ENCODE results near the gene EML1. TPM values are rescaled to one million over a fixed set of nuclear protein-coding genes. Genes with fewer than 3 reads are reported as not detected.

The EML1 gene, protein sequence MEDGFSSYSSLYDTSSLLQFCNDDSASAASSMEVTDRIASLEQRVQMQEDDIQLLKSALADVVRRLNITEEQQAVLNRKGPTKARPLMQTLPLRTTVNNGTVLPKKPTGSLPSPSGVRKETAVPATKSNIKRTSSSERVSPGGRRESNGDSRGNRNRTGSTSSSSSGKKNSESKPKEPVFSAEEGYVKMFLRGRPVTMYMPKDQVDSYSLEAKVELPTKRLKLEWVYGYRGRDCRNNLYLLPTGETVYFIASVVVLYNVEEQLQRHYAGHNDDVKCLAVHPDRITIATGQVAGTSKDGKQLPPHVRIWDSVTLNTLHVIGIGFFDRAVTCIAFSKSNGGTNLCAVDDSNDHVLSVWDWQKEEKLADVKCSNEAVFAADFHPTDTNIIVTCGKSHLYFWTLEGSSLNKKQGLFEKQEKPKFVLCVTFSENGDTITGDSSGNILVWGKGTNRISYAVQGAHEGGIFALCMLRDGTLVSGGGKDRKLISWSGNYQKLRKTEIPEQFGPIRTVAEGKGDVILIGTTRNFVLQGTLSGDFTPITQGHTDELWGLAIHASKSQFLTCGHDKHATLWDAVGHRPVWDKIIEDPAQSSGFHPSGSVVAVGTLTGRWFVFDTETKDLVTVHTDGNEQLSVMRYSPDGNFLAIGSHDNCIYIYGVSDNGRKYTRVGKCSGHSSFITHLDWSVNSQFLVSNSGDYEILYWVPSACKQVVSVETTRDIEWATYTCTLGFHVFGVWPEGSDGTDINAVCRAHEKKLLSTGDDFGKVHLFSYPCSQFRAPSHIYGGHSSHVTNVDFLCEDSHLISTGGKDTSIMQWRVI
- total RNA-seq (10 to 100 TPM; 30.1 to 66.5 (median 43.5) TPM), polyA plus RNA-seq (10 to 100 TPM in 1 of 3 donors, 1 to 10 TPM in 2; 5.8 to 11.3 (median 6.7) TPM)
- long read RNA-seq, donor 1: 0 reads
- long read RNA-seq, donor 2, full-length matches to known transcripts: 2 of 2 reads
- long read RNA-seq, donor 2, partial matches to known transcripts: 0 of 2 reads
- long read RNA-seq, donor 2, other reads (novel, unspliced or antisense): 0 of 2 reads
- long read RNA-seq, donor 3, full-length matches to known transcripts: 1 of 1 reads
- long read RNA-seq, donor 3, partial matches to known transcripts: 0 of 1 reads
- long read RNA-seq, donor 3, other reads (novel, unspliced or antisense): 0 of 1 reads
- long read RNA-seq, donor 4: 0 reads
- long read RNA-seq, donor 5, full-length matches to known transcripts: 3 of 3 reads
- long read RNA-seq, donor 5, partial matches to known transcripts: 0 of 3 reads
- long read RNA-seq, donor 5, other reads (novel, unspliced or antisense): 0 of 3 reads
- long read RNA-seq, donor 6, full-length matches to known transcripts: 3 of 3 reads
- long read RNA-seq, donor 6, partial matches to known transcripts: 0 of 3 reads
- long read RNA-seq, donor 6, other reads (novel, unspliced or antisense): 0 of 3 reads
- long read RNA-seq, donor 7, full-length matches to known transcripts: 2 of 2 reads
- long read RNA-seq, donor 7, partial matches to known transcripts: 0 of 2 reads
- long read RNA-seq, donor 7, other reads (novel, unspliced or antisense): 0 of 2 reads
- long read RNA-seq, donor 8: 0 reads
- long read RNA-seq, donor 9, full-length matches to known transcripts: 1 of 1 reads
- long read RNA-seq, donor 9, partial matches to known transcripts: 0 of 1 reads
- long read RNA-seq, donor 9, other reads (novel, unspliced or antisense): 0 of 1 reads
- long read RNA-seq, donor 10, full-length matches to known transcripts: 1 of 1 reads
- long read RNA-seq, donor 10, partial matches to known transcripts: 0 of 1 reads
- long read RNA-seq, donor 10, other reads (novel, unspliced or antisense): 0 of 1 reads

DNA sequence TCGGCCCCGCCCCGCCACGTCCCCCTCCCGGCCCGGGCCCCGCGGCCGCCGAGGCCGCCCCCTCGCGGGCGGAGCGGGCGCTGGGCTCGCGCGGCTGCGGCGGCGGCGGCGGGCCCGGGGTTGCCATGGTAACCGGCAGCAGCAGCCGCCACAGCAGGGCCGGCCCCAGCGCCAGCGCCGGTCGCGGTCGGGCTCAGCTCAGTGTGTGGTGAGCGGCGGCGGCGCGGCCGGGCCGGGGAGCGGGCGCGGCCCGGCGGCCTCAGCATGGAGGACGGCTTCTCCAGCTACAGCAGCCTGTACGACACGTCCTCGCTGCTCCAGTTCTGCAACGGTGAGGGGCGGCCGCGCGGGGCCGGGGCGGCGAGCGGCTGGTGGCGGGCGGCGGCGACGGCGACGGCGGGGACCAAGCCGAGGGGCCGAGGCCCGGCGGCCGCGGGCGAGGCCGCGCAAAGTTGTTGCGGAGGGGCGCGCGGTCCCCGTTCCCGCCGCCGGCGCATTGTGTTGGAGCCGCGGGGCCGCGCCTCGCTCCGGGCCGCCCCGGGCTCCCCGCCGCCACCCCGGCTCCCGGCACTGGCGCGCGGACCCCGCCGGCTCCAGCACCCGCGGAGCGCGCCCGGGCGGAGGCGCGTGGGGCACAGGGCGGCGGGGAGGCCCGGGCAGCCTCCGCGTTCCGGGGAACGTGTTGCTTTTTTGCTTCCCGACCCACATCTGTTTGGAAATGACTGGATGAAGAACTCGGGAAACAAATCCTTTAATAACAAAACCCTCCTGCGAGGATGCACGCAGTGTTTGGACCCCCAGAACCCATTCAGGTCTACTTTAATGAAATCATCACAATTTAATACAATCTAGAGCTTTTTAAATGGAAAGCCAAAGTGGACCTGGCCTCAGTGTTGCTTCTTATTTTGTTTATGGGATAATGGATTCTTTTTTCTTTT lies at the start of gene EML1:
EML1 (plus strand) TSS at position 201 of the 938 bp plus-strand sequence; CDS start at position 265, 64 bp downstream.
- no peaks in the 10 kb centered on the region for H3K9me3 ChIP-seq
- H3K36me3 ChIP-seq: no peaks in the 10 kb centered on the region
- peak; percentile 83 to 96 for DNase-seq
- H3K4me1 ChIP-seq: peaks cover 12 to 60% (median 40%) of the 10 kb centered on the region in 4 donors
- 0 to 1% (median 1%) methylated on average over 15 to 121 of the region's 121 CpGs for WGBS, 5 donors
- no peaks in the 10 kb centered on the region for H3K27me3 ChIP-seq
- H3K4me3 ChIP-seq: peak within 1 kb of the TSS; percentile 56 to 63 (median 58)
- TF ChIP-seq POLR2A (IDR thresholded peaks at IDR 0.05) (no peak), EP300 (IDR thresholded peaks at IDR 0.05) (no peak), POLR2AphosphoS5 (IDR thresholded peaks at IDR 0.05) (no peak)
- TF ChIP-seq, protein P1, sequence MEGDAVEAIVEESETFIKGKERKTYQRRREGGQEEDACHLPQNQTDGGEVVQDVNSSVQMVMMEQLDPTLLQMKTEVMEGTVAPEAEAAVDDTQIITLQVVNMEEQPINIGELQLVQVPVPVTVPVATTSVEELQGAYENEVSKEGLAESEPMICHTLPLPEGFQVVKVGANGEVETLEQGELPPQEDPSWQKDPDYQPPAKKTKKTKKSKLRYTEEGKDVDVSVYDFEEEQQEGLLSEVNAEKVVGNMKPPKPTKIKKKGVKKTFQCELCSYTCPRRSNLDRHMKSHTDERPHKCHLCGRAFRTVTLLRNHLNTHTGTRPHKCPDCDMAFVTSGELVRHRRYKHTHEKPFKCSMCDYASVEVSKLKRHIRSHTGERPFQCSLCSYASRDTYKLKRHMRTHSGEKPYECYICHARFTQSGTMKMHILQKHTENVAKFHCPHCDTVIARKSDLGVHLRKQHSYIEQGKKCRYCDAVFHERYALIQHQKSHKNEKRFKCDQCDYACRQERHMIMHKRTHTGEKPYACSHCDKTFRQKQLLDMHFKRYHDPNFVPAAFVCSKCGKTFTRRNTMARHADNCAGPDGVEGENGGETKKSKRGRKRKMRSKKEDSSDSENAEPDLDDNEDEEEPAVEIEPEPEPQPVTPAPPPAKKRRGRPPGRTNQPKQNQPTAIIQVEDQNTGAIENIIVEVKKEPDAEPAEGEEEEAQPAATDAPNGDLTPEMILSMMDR (IDR thresholded peaks at IDR 0.05): no peak
- H3K27ac ChIP-seq: peak within 1 kb of the TSS; percentile 80 to 93 (median 87)
- intact Hi-C loops (cut with DNase I; ENCODE audit: low total_unique reads): no loop called here

DNA sequence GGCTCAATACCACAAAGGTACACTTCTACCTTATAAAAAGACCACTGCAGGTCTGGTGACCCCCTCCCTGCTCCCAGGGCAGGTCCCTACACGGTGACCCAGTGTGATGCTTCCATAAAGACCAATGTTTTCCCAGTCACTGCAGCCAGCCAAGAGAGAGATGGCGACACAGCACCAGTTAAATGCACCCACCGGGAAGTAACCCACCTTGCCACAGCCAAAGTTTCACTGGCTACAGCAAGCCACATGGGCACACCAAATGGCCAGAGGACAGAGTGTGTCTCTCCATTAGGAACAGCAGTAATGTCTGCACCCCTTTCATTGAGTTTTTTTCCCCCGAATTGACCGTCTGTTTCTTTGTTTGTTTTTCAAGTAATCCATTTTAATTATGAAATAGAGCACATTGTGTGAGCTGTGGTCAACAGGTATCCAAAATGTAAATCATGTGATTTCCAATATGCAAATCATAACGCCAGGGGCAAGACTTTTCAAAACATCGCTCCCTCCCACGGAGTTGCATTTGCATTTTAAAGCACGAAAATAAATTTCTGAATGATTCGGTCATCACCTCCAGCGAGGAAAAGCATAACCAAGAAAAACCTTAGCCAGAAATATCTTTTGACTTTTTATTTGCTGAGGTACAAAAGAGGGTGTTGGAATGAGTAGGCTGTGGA lies 48.9 kb upstream of the EML1 start:
- WGBS, 5 donors: 64 to 78% (median 74%) methylated on average over 11 of the region's 11 CpGs
- H3K27me3 ChIP-seq: no peaks in the 10 kb centered on the region
- peaks cover 22 to 71% (median 46%) of the 10 kb centered on the region in 4 donors for H3K4me1 ChIP-seq
- H3K9me3 ChIP-seq: no peaks in the 10 kb centered on the region
- DNase-seq: no peak
- TF ChIP-seq EP300 (IDR thresholded peaks at IDR 0.05): no peak
- no peak for TF ChIP-seq POLR2AphosphoS5 (IDR thresholded peaks at IDR 0.05)
- TF ChIP-seq, protein P1 (IDR thresholded peaks at IDR 0.05): no peak
- no peak for TF ChIP-seq POLR2A (IDR thresholded peaks at IDR 0.05)
- H3K4me3 ChIP-seq: no peak overlapping the region
- intact Hi-C loops (cut with DNase I; ENCODE audit: low total_unique reads): no loop called here
- H3K27ac ChIP-seq: peak overlapping the region in 4 of 5 donors; percentile 73 to 86 (median 80)
- no peaks in the 10 kb centered on the region for H3K36me3 ChIP-seq

DNA sequence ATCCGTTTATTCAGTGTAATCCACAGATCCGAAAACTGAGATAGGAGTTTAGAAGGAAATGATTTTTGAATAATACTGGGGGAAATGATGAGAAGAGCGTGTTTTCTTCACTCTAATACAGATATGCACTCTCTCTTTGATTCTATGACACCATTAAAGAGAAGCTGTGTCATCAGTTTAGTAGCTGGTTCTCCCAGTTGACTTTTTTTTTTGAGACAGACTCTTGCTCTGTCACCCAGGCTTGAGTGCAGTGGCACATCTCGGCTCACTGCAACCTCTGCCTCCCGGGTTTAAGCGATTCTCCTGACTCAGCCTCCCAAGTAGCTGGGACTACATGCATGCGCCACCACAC lies 48.4 kb upstream of the EML1 start:
- TF ChIP-seq POLR2A (IDR thresholded peaks at IDR 0.05) (no peak), EP300 (IDR thresholded peaks at IDR 0.05) (no peak), POLR2AphosphoS5 (IDR thresholded peaks at IDR 0.05) (no peak)
- TF ChIP-seq, protein P1 (IDR thresholded peaks at IDR 0.05): no peak
- peak overlapping the region; percentile 29 to 86 (median 78) for H3K27ac ChIP-seq
- 67 to 80% (median 76%) methylated on average over 7 of the region's 7 CpGs for WGBS, 5 donors

More for the DNA sequence above, 48.4 kb upstream of the EML1 start:
- Histone ChIP-seq H3K27me3 (no peaks in the 10 kb centered on the region), H3K4me1 (peaks cover 22 to 72% (median 49%) of the 10 kb centered on the region in 4 donors), H3K4me3 (no peak overlapping the region), H3K9me3 (no peaks in the 10 kb centered on the region), H3K36me3 (no peaks in the 10 kb centered on the region)
- no peak for DNase-seq
- intact Hi-C loops (cut with DNase I; ENCODE audit: low total_unique reads): no loop called here

Data from stomach (tissue), 19 donors.